Adrenal gland (tissue), 5 donors: ENCODE results near the gene NEIL3.

ENCODE experiments used
- POLR2A ChIP-seq, 2 donors: fragments of 450-650 bp; IDR thresholded peaks; one replicate each; pipeline ENCODE4 v1.6.1; 2017; ENCODE audit warnings: antibody characterized with exemption in 2 of 2, mild to moderate bottlenecking in 2 of 2, moderate library complexity in 1 of 2
- TF ChIP-seq, protein P1 (sequence below), 6 experiments: fragments of 450-650 bp in 4 of 6; fragments of 200-600 bp in 2 of 6; sonication (generic) in 1 of 6; IDR thresholded peaks; 1 replicate in 5 of 6; 2 replicates in 1 of 6; pipeline versions ENCODE4 v1.5.1 to v1.8.0; 2016 to 2021; ENCODE audit warnings: antibody characterized with exemption in 6 of 6, mild to moderate bottlenecking in 2 of 6, moderate library complexity in 1 of 6
- donor health status: DM: no; HTN: no; CAD: no.

DNA sequence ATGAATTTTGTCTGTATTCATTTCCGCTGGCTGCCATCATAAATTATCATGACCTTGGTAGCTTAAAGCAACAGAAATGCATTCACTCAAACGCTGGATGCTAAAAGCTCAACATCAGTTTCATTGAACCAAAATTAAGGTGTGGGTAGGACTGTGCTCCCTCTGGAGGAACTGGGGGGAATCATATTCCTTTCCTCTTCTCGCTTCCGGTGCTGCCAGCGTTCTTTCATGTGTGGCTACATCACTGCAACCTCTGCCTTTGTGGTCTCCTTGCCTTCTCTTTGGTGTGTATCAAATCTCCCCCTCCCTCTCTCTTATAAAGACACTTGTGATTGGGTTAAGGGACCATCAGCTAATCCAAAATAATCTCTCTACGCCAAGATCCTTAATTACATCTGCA is 39.5 kb downstream of the NEIL3 start:
- TF ChIP-seq, protein P1, sequence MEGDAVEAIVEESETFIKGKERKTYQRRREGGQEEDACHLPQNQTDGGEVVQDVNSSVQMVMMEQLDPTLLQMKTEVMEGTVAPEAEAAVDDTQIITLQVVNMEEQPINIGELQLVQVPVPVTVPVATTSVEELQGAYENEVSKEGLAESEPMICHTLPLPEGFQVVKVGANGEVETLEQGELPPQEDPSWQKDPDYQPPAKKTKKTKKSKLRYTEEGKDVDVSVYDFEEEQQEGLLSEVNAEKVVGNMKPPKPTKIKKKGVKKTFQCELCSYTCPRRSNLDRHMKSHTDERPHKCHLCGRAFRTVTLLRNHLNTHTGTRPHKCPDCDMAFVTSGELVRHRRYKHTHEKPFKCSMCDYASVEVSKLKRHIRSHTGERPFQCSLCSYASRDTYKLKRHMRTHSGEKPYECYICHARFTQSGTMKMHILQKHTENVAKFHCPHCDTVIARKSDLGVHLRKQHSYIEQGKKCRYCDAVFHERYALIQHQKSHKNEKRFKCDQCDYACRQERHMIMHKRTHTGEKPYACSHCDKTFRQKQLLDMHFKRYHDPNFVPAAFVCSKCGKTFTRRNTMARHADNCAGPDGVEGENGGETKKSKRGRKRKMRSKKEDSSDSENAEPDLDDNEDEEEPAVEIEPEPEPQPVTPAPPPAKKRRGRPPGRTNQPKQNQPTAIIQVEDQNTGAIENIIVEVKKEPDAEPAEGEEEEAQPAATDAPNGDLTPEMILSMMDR (IDR thresholded peaks at IDR 0.05): no peak
- TF ChIP-seq POLR2A (IDR thresholded peaks at IDR 0.05): no peak
